DOHH2 (cell line): ENCODE data around the gene PLCXD1.

ENCODE experiments used
- H3F3A ChIP-seq: fragments of 200-600 bp; sonication (generic), shearing (Covaris generic); 2 replicates; pipeline ENCODE4 v1.6.0; 2016; ENCODE audit warnings: antibody characterized with exemption, mild to moderate bottlenecking; ENCODE audit not compliant: control insufficient read depth, insufficient read depth
- H3K27ac ChIP-seq: fragments of 200-600 bp; sonication (generic); 2 replicates; pipeline ENCODE4 v1.5.1; 2014; ENCODE audit warnings: low read depth, mild to moderate bottlenecking, low read length, moderate library complexity
- H3K27me3 ChIP-seq: fragments of 200-600 bp; sonication (generic); 2 replicates; pipeline ENCODE4 v1.6.1; 2014; ENCODE audit warnings: mild to moderate bottlenecking, low read length, mixed read lengths; ENCODE audit not compliant: control insufficient read depth
- H3K36me3 ChIP-seq: fragments of 200-600 bp; sonication (generic); 2 replicates; pipeline ENCODE4 v1.6.1; 2014; ENCODE audit warnings: mild to moderate bottlenecking, low read length, moderate library complexity, mixed read lengths; ENCODE audit not compliant: control insufficient read depth
- H3K4me1 ChIP-seq: fragments of 200-600 bp; sonication (generic); 2 replicates; pipeline ENCODE4 v1.6.1; 2014; ENCODE audit warnings: mild to moderate bottlenecking, low read length, mixed read lengths; ENCODE audit not compliant: control insufficient read depth
- H3K4me2 ChIP-seq: fragments of 200-600 bp; sonication (generic); 2 replicates; pipeline ENCODE4 v1.6.0; 2014; ENCODE audit warnings: mild to moderate bottlenecking, low read length, moderate library complexity
- H3K4me3 ChIP-seq: fragments of 200-600 bp; sonication (generic); 2 replicates; pipeline ENCODE4 v1.5.1; 2014; ENCODE audit warnings: mild to moderate bottlenecking, low read length, mixed read lengths
- H3K79me2 ChIP-seq: fragments of 200-600 bp; sonication (generic); 2 replicates; pipeline ENCODE4 v1.6.1; 2014; ENCODE audit warnings: mild to moderate bottlenecking, low read length, mixed read lengths; ENCODE audit not compliant: control insufficient read depth
- H3K9me2 ChIP-seq: fragments of 200-600 bp; sonication (generic); replicated peaks from 2 replicates; pipeline ENCODE4 v1.6.1; 2014; ENCODE audit warnings: mild to moderate bottlenecking, low read length, mixed read lengths; ENCODE audit not compliant: control insufficient read depth
- H3K9me3 ChIP-seq: fragments of 200-600 bp; sonication (generic); 2 replicates; pipeline ENCODE4 v1.6.1; 2014; ENCODE audit warnings: antibody characterized with exemption, low read length, mixed read lengths; ENCODE audit not compliant: control insufficient read depth, insufficient read depth
- H4K20me1 ChIP-seq: fragments of 200-600 bp; sonication (generic); 2 replicates; pipeline ENCODE4 v1.6.0; 2014; ENCODE audit warnings: low read depth, mild to moderate bottlenecking, antibody characterized with exemption, low read length, moderate library complexity; ENCODE audit not compliant: control insufficient read depth, insufficient read depth
- EZH2phosphoT487 ChIP-seq: fragments of 200-600 bp; sonication (generic); IDR thresholded peaks from 2 replicates; pipeline ENCODE4 v1.6.1; 2017; ENCODE audit warnings: borderline replicate concordance, mild to moderate bottlenecking, antibody characterized with exemption, low read length, moderate library complexity, mixed read lengths
- TF ChIP-seq, protein P1 (sequence below): fragments of 200-600 bp; sonication (generic); IDR thresholded peaks from one replicate; pipeline ENCODE4 v1.5.1; 2014; ENCODE audit warnings: antibody characterized with exemption, mild to moderate bottlenecking, low read depth, low read length; ENCODE audit not compliant: poor library complexity, severe bottlenecking

PLCXD1 gene

GRCh38 chrX:252244-252956, 28.8 kb upstream of the PLCXD1 start:
- Histone ChIP-seq H3K27ac (peak overlapping the region; percentile 73; the same call in 1 of the 2 replicates), H3K4me1 (peaks cover 20% of the 10 kb centered on the region), H4K20me1 (no peaks in the 10 kb centered on the region), H3K4me2 (peak overlapping the region; percentile 44; the same call in 1 of the 2 replicates), H3K79me2 (no peaks in the 10 kb centered on the region), H3F3A (peaks cover 13% of the 10 kb centered on the region), H3K9me3 (peaks cover 8% of the 10 kb centered on the region; the same call in 1 of the 2 replicates), H3K4me3 (peak overlapping the region; percentile 30; the same call in 1 of the 2 replicates), H3K9me2 (no peaks in the 10 kb centered on the region), H3K36me3 (no peaks in the 10 kb centered on the region), H3K27me3 (no peaks in the 10 kb centered on the region)
- no peak for TF ChIP-seq EZH2phosphoT487
- TF ChIP-seq, protein P1, sequence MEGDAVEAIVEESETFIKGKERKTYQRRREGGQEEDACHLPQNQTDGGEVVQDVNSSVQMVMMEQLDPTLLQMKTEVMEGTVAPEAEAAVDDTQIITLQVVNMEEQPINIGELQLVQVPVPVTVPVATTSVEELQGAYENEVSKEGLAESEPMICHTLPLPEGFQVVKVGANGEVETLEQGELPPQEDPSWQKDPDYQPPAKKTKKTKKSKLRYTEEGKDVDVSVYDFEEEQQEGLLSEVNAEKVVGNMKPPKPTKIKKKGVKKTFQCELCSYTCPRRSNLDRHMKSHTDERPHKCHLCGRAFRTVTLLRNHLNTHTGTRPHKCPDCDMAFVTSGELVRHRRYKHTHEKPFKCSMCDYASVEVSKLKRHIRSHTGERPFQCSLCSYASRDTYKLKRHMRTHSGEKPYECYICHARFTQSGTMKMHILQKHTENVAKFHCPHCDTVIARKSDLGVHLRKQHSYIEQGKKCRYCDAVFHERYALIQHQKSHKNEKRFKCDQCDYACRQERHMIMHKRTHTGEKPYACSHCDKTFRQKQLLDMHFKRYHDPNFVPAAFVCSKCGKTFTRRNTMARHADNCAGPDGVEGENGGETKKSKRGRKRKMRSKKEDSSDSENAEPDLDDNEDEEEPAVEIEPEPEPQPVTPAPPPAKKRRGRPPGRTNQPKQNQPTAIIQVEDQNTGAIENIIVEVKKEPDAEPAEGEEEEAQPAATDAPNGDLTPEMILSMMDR = no peak

- no peaks in the 10 kb centered on the region for H3K36me3 ChIP-seq
- H4K20me1 ChIP-seq = no peaks in the 10 kb centered on the region
- H3K4me3 ChIP-seq = no peak overlapping the region
- TF ChIP-seq, protein P1 = no peak
- no peak for TF ChIP-seq EZH2phosphoT487
- H3K9me3 ChIP-seq = peaks cover 8% of the 10 kb centered on the region; the same call in 1 of the 2 replicates
- H3K9me2 ChIP-seq = no peaks in the 10 kb centered on the region
- no peaks in the 10 kb centered on the region for H3K79me2 ChIP-seq
- peaks cover 20% of the 10 kb centered on the region for H3K4me1 ChIP-seq
- peaks cover 13% of the 10 kb centered on the region for H3F3A ChIP-seq
- H3K27me3 ChIP-seq = no peaks in the 10 kb centered on the region
- H3K27ac ChIP-seq = no peak overlapping the region
- H3K4me2 ChIP-seq = no peak overlapping the region
These were observed 28.3 kb upstream of the PLCXD1 start for GRCh38 chrX:252957-253291.

DNA sequence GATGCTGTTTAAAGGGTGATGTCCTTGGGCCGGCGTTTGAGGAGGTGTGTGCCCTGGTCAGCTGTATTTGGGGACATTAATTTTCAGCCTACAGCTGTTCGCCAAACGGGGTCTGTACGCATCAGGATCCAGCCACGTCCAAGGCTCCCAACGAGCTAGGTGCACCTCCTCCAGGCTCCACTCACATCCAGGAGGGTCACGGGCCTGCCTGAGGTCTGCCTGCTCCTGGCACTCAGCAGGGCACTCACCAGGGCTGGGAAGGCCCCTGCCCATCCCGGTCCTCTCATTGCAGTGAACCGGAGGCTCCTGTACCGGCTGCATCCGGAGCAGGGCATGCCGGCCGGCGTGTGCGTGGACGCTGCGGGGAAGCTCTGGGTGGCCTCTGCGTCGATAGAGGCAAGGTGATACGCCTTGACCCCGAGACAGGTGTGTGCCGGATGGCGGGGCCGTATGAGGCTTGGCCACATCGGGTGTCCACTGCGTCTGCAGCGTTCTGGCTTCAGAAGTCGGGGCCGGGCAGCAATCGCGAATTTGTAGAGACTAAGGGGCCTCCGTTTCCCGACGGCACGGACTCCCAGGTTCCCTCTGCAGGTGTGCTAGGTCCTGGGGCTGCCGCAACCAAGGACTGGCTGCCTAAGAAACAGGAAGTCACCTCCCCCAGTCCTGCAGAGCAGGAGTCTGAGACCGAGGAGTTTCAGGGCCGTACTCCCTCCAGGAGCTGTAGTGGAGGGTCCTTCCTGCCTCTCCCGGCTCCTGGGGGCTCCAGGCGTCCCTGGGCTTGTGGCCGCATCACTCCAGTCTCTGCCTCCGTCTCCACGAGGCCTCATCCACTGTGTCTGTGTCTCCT, 27.5 kb upstream of the PLCXD1 start:
- Histone ChIP-seq H4K20me1 (no peaks in the 10 kb centered on the region), H3K9me2 (no peaks in the 10 kb centered on the region), H3K4me1 (peaks cover 20% of the 10 kb centered on the region), H3K27ac (no peak overlapping the region), H3K79me2 (no peaks in the 10 kb centered on the region), H3F3A (peaks cover 13% of the 10 kb centered on the region), H3K4me2 (no peak overlapping the region), H3K4me3 (no peak overlapping the region), H3K9me3 (peaks cover 8% of the 10 kb centered on the region; the same call in 1 of the 2 replicates), H3K36me3 (no peaks in the 10 kb centered on the region), H3K27me3 (no peaks in the 10 kb centered on the region)
- no peak for TF ChIP-seq EZH2phosphoT487
- TF ChIP-seq, protein P1 = no peak
